Measurements from ENCODE around the gene NVL.

GRCh38 chr1:224180783-224181452 is 149.1 kb downstream of the NVL start:
- TF ChIP-seq CTCF (IDR thresholded peaks at IDR 0.05) = no peak
- no peak for TF ChIP-seq POLR2AphosphoS5 (IDR thresholded peaks at IDR 0.05)
- TF ChIP-seq POLR2A (IDR thresholded peaks at IDR 0.05) = no peak

All from breast epithelium (tissue), 3 donors.